Measurements from ENCODE around the gene CYP2B6. TPM values are rescaled to one million over a fixed set of nuclear protein-coding genes. Genes with fewer than 3 reads are reported as not detected.
"Not testable (repeated sequence)": the region's sequence is repeated elsewhere in the genome, so short reads cannot be mapped to it uniquely, and the experiment has no call there.

Gene CYP2B6
- total and polyA plus RNA-seq, 8 donors = 0.08 to 1.1 (median 0.30) TPM; not detected in 1

DNA sequence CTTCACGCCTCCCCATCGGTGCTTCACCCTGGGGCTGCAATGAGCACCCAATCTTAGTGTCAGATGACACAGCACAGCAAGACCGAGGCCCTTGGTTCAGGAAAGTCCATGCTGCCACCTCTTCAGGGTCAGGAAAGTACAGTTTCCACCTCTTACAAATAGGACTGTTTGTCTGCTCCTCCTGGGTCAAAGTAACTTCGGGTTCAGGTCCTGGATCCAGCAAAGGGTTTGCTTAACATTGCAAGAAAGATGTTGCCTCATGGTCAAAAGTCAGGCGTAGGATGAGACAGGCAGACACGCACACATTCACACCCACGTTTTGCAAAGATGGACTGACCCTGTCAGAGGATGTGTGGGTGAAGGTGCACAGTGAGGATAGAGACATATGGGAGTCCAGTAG, 1.6 kb upstream of the CYP2B6 start:
- Histone ChIP-seq H3K4me1 (no peaks in the 10 kb centered on the region), H3K36me3 (no peaks in the 10 kb centered on the region), H3K9me3 (peaks cover 0 to 4% of the 10 kb centered on the region in 2 donors), H3K27me3 (no peaks in the 10 kb centered on the region), H3K4me3 (no peak overlapping the region), H3K27ac (no peak overlapping the region)
- TF ChIP-seq, protein P1, sequence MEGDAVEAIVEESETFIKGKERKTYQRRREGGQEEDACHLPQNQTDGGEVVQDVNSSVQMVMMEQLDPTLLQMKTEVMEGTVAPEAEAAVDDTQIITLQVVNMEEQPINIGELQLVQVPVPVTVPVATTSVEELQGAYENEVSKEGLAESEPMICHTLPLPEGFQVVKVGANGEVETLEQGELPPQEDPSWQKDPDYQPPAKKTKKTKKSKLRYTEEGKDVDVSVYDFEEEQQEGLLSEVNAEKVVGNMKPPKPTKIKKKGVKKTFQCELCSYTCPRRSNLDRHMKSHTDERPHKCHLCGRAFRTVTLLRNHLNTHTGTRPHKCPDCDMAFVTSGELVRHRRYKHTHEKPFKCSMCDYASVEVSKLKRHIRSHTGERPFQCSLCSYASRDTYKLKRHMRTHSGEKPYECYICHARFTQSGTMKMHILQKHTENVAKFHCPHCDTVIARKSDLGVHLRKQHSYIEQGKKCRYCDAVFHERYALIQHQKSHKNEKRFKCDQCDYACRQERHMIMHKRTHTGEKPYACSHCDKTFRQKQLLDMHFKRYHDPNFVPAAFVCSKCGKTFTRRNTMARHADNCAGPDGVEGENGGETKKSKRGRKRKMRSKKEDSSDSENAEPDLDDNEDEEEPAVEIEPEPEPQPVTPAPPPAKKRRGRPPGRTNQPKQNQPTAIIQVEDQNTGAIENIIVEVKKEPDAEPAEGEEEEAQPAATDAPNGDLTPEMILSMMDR (IDR thresholded peaks at IDR 0.05) = no peak
- ATAC-seq (no peak), DNase-seq (no peak)
- intact Hi-C loops (cut with DNase I) = no loop called here

DNA sequence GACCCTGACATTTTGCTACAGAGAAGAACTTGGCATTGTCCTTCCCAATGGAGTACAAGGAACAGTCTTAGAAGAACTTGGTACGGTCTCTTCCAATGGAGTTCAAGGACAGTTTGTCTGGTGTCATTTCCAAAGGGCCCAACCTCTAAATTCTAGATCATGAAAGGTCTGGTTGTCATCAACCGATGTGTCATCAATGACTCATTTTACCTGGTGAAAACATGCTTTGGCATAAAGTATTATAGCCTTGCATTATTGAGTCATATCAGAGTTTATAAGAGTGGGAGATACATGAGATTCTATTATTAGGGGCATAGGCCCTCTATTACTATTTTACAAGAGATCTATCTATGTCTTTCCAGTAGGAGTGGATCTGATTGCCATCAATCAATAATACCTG, 4.3 kb downstream of the CYP2B6 start:
- Histone ChIP-seq H3K27ac (no peak overlapping the region), H3K36me3 (no peaks in the 10 kb centered on the region), H3K4me3 (no peak overlapping the region), H3K27me3 (peaks cover 0 to 7% of the 10 kb centered on the region in 2 donors), H3K9me3 (no peaks in the 10 kb centered on the region), H3K4me1 (no peaks in the 10 kb centered on the region)
- intact Hi-C loops (cut with DNase I) = no loop called here
- TF ChIP-seq, protein P1 (IDR thresholded peaks at IDR 0.05) = no peak
- no peak for DNase-seq
- ATAC-seq = no peak

DNA sequence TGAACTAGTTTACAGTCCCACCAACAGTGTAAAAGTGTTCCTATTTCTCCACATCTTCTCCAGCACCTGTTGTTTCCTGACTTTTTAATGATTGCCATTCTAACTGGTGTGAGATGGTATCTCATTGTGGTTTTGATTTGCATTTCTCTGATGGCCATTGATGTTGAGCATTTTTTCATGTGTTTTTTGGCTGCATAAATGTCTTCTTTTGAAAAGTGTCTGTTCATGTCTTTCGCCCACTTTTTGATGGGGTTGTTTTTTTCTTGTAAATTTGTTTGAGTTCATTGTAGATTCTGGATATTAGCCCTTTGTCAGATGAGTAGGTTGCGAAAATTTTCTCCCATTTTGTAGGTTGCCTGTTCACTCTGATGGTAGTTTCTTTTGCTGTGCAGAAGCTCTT, 7.9 kb downstream of the CYP2B6 start:
- H3K4me1 ChIP-seq; H3K4me3 ChIP-seq; H3K9me3 ChIP-seq; intact Hi-C loops (cut with DNase I); H3K36me3 ChIP-seq; ATAC-seq; H3K27ac ChIP-seq; H3K27me3 ChIP-seq; DNase-seq: not testable (repeated sequence)

DNA sequence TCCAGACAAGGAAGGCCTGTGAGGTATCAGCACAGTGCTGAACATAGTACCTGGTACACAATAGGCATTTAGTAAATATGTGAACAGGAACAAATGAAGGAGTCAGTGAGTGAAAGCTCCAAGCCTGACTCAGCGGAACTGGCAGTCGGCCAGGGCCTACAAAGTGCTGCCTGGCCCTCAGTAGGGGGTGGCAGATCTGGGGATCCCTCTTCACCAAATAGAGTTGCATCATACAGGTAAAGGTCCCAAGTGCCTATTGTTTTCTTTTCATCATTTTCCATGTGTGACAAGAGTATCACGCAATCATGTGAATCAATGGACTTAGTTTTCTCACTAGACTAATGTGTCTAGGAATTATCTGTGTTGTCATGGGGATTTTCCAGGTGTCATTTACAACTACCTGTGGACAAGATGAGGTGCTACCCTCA, 9.2 kb downstream of the CYP2B6 start:
- H3K4me1 ChIP-seq = no peaks in the 10 kb centered on the region
- H3K36me3 ChIP-seq = no peaks in the 10 kb centered on the region
- H3K27me3 ChIP-seq = peaks cover 0 to 14% of the 10 kb centered on the region in 2 donors
- H3K4me3 ChIP-seq = no peak overlapping the region
- intact Hi-C loops (cut with DNase I) = no loop called here
- peak; percentile 45 for ATAC-seq
- no peak overlapping the region for H3K27ac ChIP-seq
- no peaks in the 10 kb centered on the region for H3K9me3 ChIP-seq
- peak in 1 of 4 donors; percentile 82 for DNase-seq
- TF ChIP-seq, protein P1 (IDR thresholded peaks at IDR 0.05) = no peak

DNA sequence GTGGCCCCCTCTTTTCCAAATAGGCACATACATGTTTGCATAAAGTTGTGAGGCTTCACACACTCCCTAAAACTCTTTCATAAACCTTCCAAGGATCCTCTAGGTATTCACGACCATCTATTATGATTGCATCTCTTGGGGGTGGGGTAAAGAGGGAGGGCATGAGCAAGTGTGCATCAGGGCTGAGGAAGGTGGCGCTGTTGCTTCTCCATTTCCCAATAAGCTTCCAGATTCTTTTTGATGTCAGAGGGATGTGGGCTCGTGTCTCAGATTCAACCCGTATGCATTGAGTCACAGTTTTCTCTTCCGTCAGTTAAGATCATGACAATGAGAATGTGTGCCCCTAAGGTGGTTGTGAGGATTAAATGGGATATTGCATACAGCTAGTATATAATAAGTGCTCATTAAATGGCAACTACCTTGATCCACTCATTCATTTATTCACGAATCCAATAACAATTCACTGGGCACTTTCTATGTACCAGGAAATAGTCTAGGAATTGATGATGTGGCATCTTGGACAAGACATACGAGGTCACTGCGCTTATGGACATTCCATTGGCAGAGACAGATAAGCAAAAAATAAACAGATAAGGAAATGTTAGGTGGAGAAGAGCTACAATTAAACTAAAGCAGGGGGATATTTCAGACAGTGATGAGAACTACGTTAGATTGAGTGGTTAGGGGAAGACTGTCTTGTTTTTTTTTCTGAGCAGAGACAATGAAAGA, 10.3 kb downstream of the CYP2B6 start:
- H3K27ac ChIP-seq = no peak overlapping the region
- H3K4me3 ChIP-seq = no peak overlapping the region
- ATAC-seq (no peak), DNase-seq (no peak)
- H3K9me3 ChIP-seq = no peaks in the 10 kb centered on the region
- H3K4me1 ChIP-seq = no peaks in the 10 kb centered on the region
- no peaks in the 10 kb centered on the region for H3K36me3 ChIP-seq
- H3K27me3 ChIP-seq = peaks cover 0 to 25% of the 10 kb centered on the region in 2 donors
- TF ChIP-seq, protein P1 (IDR thresholded peaks at IDR 0.05) = no peak
- intact Hi-C loops (cut with DNase I) = no loop called here

DNA sequence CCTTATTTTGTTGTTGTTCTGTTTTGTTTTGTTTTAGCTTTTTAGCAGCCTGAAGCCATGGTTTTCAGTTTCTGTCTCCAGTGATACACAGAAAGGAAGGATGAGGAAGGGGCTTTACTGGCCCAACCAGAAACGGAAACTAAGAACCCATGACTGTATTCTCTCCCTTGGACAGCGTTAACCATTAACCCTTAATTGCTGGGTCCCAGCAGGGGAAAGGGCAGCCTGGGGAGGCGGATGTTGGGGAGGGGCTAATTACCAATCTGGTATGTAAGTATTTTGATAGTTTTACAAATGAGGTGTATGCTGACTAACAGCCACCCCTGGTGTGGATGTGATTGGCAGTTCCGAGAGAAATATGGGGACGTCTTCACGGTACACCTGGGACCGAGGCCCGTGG, 12.6 kb downstream of the CYP2B6 start:
- H3K4me1 ChIP-seq; H3K27ac ChIP-seq; H3K9me3 ChIP-seq; intact Hi-C loops (cut with DNase I); DNase-seq; ATAC-seq; H3K4me3 ChIP-seq; H3K36me3 ChIP-seq: not testable (repeated sequence)
- peaks cover 0 to 40% of the 10 kb centered on the region in 2 donors for H3K27me3 ChIP-seq
